ENCODE data around the gene APOL6.

GRCh38 chr22:35687461-35687860 is 39.2 kb downstream of the APOL6 start:
- no peak for TF ChIP-seq PREB (CRISPR knock-in tag; IDR thresholded peaks at IDR 0.05)
- TF ChIP-seq, protein P1, sequence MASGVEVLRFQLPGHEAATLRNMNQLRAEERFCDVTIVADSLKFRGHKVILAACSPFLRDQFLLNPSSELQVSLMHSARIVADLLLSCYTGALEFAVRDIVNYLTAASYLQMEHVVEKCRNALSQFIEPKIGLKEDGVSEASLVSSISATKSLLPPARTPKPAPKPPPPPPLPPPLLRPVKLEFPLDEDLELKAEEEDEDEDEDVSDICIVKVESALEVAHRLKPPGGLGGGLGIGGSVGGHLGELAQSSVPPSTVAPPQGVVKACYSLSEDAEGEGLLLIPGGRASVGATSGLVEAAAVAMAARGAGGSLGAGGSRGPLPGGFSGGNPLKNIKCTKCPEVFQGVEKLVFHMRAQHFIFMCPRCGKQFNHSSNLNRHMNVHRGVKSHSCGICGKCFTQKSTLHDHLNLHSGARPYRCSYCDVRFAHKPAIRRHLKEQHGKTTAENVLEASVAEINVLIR (CRISPR knock-in tag; IDR thresholded peaks at IDR 0.05): no peak
- no peak for TF ChIP-seq IFI16 (CRISPR knock-in tag; IDR thresholded peaks at IDR 0.05)
- TF ChIP-seq FOXP1 (CRISPR knock-in tag; IDR thresholded peaks at IDR 0.05): no peak
- no peak for TF ChIP-seq MAZ (CRISPR knock-in tag; conservative IDR thresholded peaks at IDR 0.05 in 1 of 2, IDR thresholded peaks at IDR 0.05 in 1 of 2)
- TF ChIP-seq TEAD2 (tag; IDR thresholded peaks at IDR 0.05): no peak
- no peak for TF ChIP-seq ESRRA (IDR thresholded peaks at IDR 0.05; ENCODE audit: borderline replicate concordance, low read depth)
- TF ChIP-seq, protein P2, sequence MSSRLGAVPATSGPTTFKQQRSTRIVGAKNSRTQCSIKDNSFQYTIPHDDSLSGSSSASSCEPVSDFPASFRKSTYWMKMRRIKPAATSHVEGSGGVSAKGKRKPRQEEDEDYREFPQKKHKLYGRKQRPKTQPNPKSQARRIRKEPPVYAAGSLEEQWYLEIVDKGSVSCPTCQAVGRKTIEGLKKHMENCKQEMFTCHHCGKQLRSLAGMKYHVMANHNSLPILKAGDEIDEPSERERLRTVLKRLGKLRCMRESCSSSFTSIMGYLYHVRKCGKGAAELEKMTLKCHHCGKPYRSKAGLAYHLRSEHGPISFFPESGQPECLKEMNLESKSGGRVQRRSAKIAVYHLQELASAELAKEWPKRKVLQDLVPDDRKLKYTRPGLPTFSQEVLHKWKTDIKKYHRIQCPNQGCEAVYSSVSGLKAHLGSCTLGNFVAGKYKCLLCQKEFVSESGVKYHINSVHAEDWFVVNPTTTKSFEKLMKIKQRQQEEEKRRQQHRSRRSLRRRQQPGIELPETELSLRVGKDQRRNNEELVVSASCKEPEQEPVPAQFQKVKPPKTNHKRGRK (tag; IDR thresholded peaks at IDR 0.05): no peak
- TF ChIP-seq HMGXB4 (CRISPR knock-in tag; IDR thresholded peaks at IDR 0.05): no peak
- no peak for TF ChIP-seq POLR2AphosphoS5 (IDR thresholded peaks at IDR 0.05; ENCODE audit: control insufficient read depth, insufficient read depth, low read depth, low read length)
- no peak for TF ChIP-seq FOSL1 (tag; conservative IDR thresholded peaks at IDR 0.05)
- TF ChIP-seq, protein P3, sequence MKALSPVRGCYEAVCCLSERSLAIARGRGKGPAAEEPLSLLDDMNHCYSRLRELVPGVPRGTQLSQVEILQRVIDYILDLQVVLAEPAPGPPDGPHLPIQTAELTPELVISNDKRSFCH (CRISPR knock-in tag; IDR thresholded peaks at IDR 0.05): no peak
- TF ChIP-seq, protein P3 (tag; IDR thresholded peaks at IDR 0.05): no peak
- no peak for TF ChIP-seq NBN (IDR thresholded peaks at IDR 0.05; ENCODE audit: low read depth)
- TF ChIP-seq ZNF212 (CRISPR knock-in tag; IDR thresholded peaks at IDR 0.05): no peak
